ENCODE data around the gene SLC6A12.
"Not testable (repeated sequence)": the region's sequence is repeated elsewhere in the genome, so short reads cannot be mapped to it uniquely, and the experiment has no call there.

The SLC6A12 gene

DNA sequence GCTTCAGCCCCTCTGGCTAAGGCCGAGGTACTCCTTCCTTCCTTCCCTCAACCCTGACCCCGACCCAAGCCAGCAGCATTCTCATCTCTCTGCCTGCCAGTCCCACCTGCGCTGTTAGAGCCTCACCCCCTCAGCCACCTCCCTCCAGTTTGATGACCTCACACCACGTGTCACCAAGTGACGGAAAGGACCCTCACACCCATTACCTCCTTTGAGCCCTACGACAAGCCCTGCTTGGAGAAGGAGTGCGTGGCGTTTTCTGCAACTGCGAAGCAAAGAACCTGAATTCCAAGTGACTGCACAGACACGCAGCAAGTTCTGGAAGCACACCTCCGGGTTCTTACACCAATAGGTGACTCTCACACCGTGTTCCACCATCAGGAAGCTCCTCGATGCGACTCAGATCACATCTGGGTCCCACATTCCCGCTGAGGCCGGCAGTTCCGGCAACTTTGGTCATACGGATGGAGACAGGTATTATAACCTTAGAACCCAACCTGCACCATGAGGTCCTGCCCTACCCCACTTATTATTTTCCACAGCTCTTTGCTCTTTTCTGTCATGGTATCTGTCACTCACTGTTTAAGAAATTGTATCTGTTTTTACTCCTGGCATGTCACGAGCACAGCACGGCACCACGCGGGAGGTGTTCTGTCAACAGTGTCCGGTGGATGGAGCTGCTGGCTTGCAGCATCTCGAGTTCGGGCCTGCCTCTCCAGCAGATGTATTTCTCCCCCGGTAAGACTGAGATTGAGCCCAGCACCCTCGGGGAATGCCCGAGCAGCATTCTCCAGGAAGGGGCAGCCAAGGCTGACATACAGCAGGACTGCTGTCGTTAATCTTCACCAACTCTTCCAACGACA lies 5.0 kb upstream of the SLC6A12 start:
- TF ChIP-seq CTCF (IDR thresholded peaks at IDR 0.05; ENCODE audit: low read length, missing control alignments), result no peak
- DNase-seq (ENCODE audit: low read depth), result no peak
- H3K4me3 ChIP-seq (replicated peaks; ENCODE audit: low read depth, low read length), result no peak overlapping the region

- no peak for DNase-seq (ENCODE audit: low read depth)
- no peak overlapping the region for H3K4me3 ChIP-seq (replicated peaks; ENCODE audit: low read depth, low read length)
- no peak for TF ChIP-seq CTCF (IDR thresholded peaks at IDR 0.05; ENCODE audit: low read length, missing control alignments)
Measured at GRCh38 chr12:218221-218620, 4.3 kb upstream of the SLC6A12 start.

DNA sequence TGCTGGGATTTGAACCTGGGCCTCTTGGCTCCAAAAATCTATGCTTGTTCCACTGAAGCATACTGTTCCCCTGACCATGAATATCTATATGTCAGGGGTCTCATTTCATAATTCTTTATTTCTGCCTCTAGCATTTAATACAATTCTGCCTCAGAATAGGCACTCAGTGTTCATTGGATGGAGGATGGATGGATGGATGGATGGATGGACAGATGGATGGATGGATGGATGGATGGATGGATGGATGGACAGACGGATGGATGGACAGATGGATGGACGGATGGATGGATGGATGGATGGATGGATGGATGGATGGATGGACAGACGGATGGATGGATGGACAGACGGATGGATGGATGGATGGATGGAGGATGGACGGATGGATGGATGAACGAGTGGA lies 3.1 kb upstream of the SLC6A12 start:
- H3K4me3 ChIP-seq (replicated peaks; ENCODE audit: low read depth, low read length); DNase-seq (ENCODE audit: low read depth): not testable (repeated sequence)

DNA sequence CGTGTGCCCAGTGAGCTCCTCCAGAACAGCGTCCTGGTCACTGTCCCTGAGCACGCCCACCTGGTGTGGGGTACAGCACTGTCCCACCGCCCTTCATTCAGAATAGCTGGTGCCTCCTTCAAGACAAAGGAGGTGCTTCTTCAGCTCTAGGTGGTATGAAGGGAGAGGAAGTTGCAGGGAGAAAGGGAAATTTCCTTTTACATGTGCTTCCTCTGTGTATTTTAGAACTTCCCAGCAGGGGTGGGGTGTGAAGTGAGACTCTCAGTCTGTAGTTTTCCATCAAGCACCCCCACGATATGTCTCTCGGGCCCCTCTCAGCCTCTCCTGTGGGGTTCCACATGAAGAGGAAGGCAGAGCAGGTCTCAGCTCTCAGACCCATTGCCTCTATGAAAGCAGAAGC lies 1.2 kb upstream of the SLC6A12 start:
- no peak for TF ChIP-seq CTCF (IDR thresholded peaks at IDR 0.05; ENCODE audit: low read length, missing control alignments)
- DNase-seq (ENCODE audit: low read depth), result no peak
- no peak overlapping the region for H3K4me3 ChIP-seq (replicated peaks; ENCODE audit: low read depth, low read length)

- no peak for TF ChIP-seq CTCF (IDR thresholded peaks at IDR 0.05; ENCODE audit: low read length, missing control alignments)
- DNase-seq (ENCODE audit: low read depth), result no peak
- H3K4me3 ChIP-seq (replicated peaks; ENCODE audit: low read depth, low read length), result no peak overlapping the region
Measured at GRCh38 chr12:213527-213932, 427 bp downstream of the SLC6A12 start.

GRCh38 chr12:212715-213526 lies 1.0 kb downstream of the SLC6A12 start:
- H3K4me3 ChIP-seq (replicated peaks; ENCODE audit: low read depth, low read length), result no peak overlapping the region
- TF ChIP-seq CTCF (IDR thresholded peaks at IDR 0.05; ENCODE audit: low read length, missing control alignments), result no peak
- DNase-seq (ENCODE audit: low read depth), result no peak

- TF ChIP-seq CTCF (IDR thresholded peaks at IDR 0.05; ENCODE audit: low read length, missing control alignments), result no peak
- no peak overlapping the region for H3K4me3 ChIP-seq (replicated peaks; ENCODE audit: low read depth, low read length)
- no peak for DNase-seq (ENCODE audit: low read depth)
Measured at GRCh38 chr12:212415-212714, 1.6 kb downstream of the SLC6A12 start.
